Mesothelial cell of epicardium (in vitro differentiated cells): ENCODE measurements around the gene SLC6A3. TPM values are rescaled to one million over a fixed set of nuclear protein-coding genes. Genes with fewer than 3 reads are reported as not detected.

Source experiments
- DNase-seq, 2 experiments: peaks; one replicate each; pipeline ENCODE4 v3.0.0; 2021; ENCODE audit warnings: low spot score in 2 of 2; ENCODE audit not compliant: unreplicated experiment in 2 of 2
- H3K27ac Mint-ChIP-seq: 2 replicates; pipeline ENCODE4 v1.8.0; 2021; ENCODE audit warnings: mixed read lengths
- H3K27me3 Mint-ChIP-seq: 2 replicates; pipeline ENCODE4 v1.8.0; 2021; ENCODE audit warnings: low read depth, mixed read lengths
- H3K36me3 Mint-ChIP-seq: 2 replicates; pipeline ENCODE4 v1.8.0; 2021; ENCODE audit warnings: mixed read lengths
- H3K4me1 Mint-ChIP-seq: 2 replicates; pipeline ENCODE4 v1.8.0; 2021; ENCODE audit warnings: mixed read lengths
- H3K4me3 Mint-ChIP-seq: 2 replicates; pipeline ENCODE4 v1.8.0; 2021; ENCODE audit warnings: mild to moderate bottlenecking, moderate library complexity, mixed read lengths
- H3K9me3 Mint-ChIP-seq: 2 replicates; pipeline ENCODE4 v1.8.0; 2021; ENCODE audit warnings: mixed read lengths
- CTCF ChIP-seq: fragments of 200-600 bp; sonication (generic); IDR thresholded peaks from one replicate; pipeline ENCODE4 v1.5.0; 2021; ENCODE audit warnings: antibody characterized with exemption; ENCODE audit not compliant: unreplicated experiment
- total RNA-seq: library from RNA; stranded (reverse); gene quantifications from 3 replicates; pipeline ENCODE4 v1.2.1, GENCODE V29; 2021

The SLC6A3 gene
- total RNA-seq, 1 donor from 2014 or later = 0.04 TPM

DNA sequence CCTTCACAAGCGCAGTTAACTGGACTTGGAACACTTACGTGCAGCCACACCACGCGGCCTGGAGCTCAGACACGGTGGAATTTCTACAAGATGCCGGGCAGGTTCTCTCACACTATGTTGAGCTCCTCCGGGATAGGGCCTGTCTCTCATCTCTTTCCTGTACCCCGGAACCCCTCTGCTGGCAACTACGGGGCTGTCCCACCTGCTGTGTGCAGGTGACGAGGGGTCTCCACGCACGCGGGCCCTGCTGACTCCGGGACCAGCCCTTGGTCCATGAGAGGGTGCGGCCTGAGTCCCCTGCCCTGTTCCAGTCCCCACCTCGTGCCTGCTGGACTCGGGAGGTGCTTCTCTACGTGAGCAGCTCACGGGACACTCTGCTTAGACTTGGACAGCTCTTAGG, 40.1 kb downstream of the SLC6A3 start:
- no peak for DNase-seq
- no peak for TF ChIP-seq CTCF
- Mint-ChIP-seq H3K4me1 (no peaks in the 10 kb centered on the region), H3K36me3 (no peaks in the 10 kb centered on the region), H3K27me3 (peaks cover 52% of the 10 kb centered on the region), H3K27ac (no peak overlapping the region), H3K4me3 (no peak overlapping the region), H3K9me3 (no peaks in the 10 kb centered on the region)

DNA sequence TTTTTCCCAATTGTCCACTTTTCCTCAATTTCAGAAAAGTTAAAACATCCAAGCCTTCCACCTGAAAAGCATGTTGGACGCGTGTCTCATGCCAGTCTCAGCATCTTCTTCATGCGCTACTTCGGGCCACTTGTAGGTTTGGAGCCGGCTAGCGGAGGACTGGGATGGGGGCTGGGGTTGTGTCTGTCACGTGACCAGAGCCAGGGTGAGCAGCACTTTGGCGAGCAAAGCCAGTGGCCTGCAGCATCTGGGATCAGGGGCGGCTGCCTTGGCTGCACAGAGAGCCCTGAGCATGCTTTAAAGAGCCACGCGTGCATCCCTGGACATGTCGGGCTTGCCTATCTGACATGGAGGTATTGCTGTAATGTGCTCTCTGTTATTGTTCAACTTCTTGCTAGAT, 41.2 kb downstream of the SLC6A3 start:
- no peak overlapping the region for H3K4me3 Mint-ChIP-seq
- no peak for TF ChIP-seq CTCF
- H3K4me1 Mint-ChIP-seq = no peaks in the 10 kb centered on the region
- DNase-seq = no peak
- peaks cover 5% of the 10 kb centered on the region for H3K9me3 Mint-ChIP-seq
- H3K36me3 Mint-ChIP-seq = no peaks in the 10 kb centered on the region
- H3K27ac Mint-ChIP-seq = no peak overlapping the region
- peaks cover 51% of the 10 kb centered on the region for H3K27me3 Mint-ChIP-seq

GRCh38 chr5:1402611-1403255, 42.5 kb downstream of the SLC6A3 start:
- DNase-seq = no peak
- H3K4me3 Mint-ChIP-seq = no peak overlapping the region
- H3K9me3 Mint-ChIP-seq = peaks cover 13% of the 10 kb centered on the region
- H3K27ac Mint-ChIP-seq = no peak overlapping the region
- no peaks in the 10 kb centered on the region for H3K36me3 Mint-ChIP-seq
- TF ChIP-seq CTCF = no peak
- no peaks in the 10 kb centered on the region for H3K4me1 Mint-ChIP-seq
- H3K27me3 Mint-ChIP-seq = peaks cover 55% of the 10 kb centered on the region

DNA sequence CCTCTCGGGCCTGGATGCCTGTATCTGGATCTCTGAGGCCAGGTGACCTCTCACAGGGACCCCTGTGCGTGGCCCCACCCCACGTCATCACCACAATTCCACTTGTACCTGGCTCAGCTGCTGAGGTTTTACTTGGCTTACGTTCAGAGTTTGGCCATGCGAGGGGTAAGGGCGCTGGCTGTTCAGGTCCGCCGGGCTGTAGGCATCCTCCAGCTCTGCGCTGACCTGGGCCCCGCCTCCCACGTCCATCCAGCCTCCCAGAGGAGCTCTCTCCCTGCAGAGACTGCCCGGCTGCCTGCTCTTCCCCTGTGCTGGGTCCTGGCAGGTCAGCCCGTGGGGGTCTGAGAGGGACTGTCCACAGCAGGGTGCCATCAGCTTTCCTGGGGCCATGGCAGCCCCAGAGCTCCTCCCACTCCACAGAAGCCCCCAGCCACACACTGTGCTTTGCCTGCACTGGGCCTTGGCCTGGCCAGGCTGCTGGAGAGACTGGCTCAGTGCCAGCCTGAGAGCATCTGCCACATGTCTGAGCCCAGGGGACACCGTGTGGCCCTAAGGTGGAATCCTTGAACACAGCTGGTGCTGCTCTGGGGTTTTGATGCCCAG, 43.6 kb downstream of the SLC6A3 start:
- DNase-seq = no peak
- Mint-ChIP-seq H3K27me3 (peaks cover 58% of the 10 kb centered on the region), H3K36me3 (no peaks in the 10 kb centered on the region), H3K27ac (no peak overlapping the region), H3K9me3 (peaks cover 13% of the 10 kb centered on the region), H3K4me3 (no peak overlapping the region), H3K4me1 (no peaks in the 10 kb centered on the region)
- no peak for TF ChIP-seq CTCF

- Mint-ChIP-seq H3K4me3 (no peak overlapping the region), H3K9me3 (peaks cover 13% of the 10 kb centered on the region), H3K27ac (no peak overlapping the region), H3K4me1 (no peaks in the 10 kb centered on the region), H3K27me3 (peaks cover 62% of the 10 kb centered on the region), H3K36me3 (no peaks in the 10 kb centered on the region)
- no peak for DNase-seq
- TF ChIP-seq CTCF = no peak
Measured at GRCh38 chr5:1400936-1401335, 44.3 kb downstream of the SLC6A3 start.
